HCT116 (cell line): ENCODE measurements around the gene KCTD17. TPM values are rescaled to one million over a fixed set of nuclear protein-coding genes. Genes with fewer than 3 reads are reported as not detected.

Experiments
- ATAC-seq: fragments of 200-7000 bp; cut with Tn5 transposase; 2 replicates; pipeline ENCODE4 v1.9.1; 2020; ENCODE audit warnings: mild to moderate bottlenecking, moderate library complexity
- Bru-seq: library from RNA; stranded (reverse); fragments of 400-500 nt; gene quantifications from one replicate; lab custom pipeline; 2021; lab: Mats Ljungman, UMichigan
- BruChase-seq, 2 experiments: library from RNA; stranded (reverse); fragments of 400-500 nt; gene quantifications; one replicate each; lab custom pipeline; 2021; lab: Mats Ljungman, UMichigan
- BruUV-seq: library from RNA; stranded (reverse); fragments of 400-500 nt; replicated peaks from 2 replicates; lab custom pipeline; 2021; lab: Mats Ljungman, UMichigan
- CTCF ChIA-PET: fragments of 300-600 bp; sonication (Branson Sonifier 250); formaldehyde crosslinking; loops from one replicate; lab custom pipeline; 2021; ENCODE audit warnings: antibody characterized with exemption; lab: Charles Lee
- POLR2A ChIA-PET: fragments of 300-600, 350-600 bp; sonication (Branson Sonifier 250); formaldehyde crosslinking; loops from one replicate; lab custom pipeline; 2021; ENCODE audit warnings: antibody characterized with exemption; lab: Charles Lee
- RAD21 ChIA-PET, 2 experiments: fragments of 300-600 bp; sonication (Branson Sonifier 250); formaldehyde crosslinking; loops; one replicate each; lab custom pipeline; 2023; ENCODE audit warnings: low total read pairs in 2 of 2; ENCODE audit not compliant: uncharacterized antibody in 2 of 2, unreplicated experiment in 2 of 2, low non-redundant PET in 1 of 2; lab: Charles Lee
- DNase-seq: peaks from one replicate; pipeline ENCODE4 v3.0.0-alpha.2; 2010; ENCODE audit warnings: low read depth, low spot score
- H2AFZ ChIP-seq: fragments of 200-600 bp; shearing (Covaris generic), sonication (generic); 2 replicates; pipeline ENCODE4 v1.6.1; 2017; ENCODE audit warnings: low read depth, mixed run types, mixed read lengths, antibody characterized with exemption, low read length; ENCODE audit not compliant: poor library complexity, severe bottlenecking
- H3K27ac ChIP-seq: 2 replicates; pipeline ENCODE4 v1.5.1; 2012; ENCODE audit warnings: low read depth, low read length
- H3K27me3 ChIP-seq: fragments of 200-600 bp; sonication (generic); 2 replicates; pipeline ENCODE4 v1.6.1; 2016; ENCODE audit warnings: mixed run types, low read length, mixed read lengths; ENCODE audit not compliant: insufficient read depth
- H3K36me3 ChIP-seq, 2 experiments: fragments of 200-500 bp in 1 of 2; fragments of 200-600 bp in 1 of 2; sonication (Bioruptor generic) in 1 of 2; sonication (generic) in 1 of 2; 2 replicates each; pipeline versions ENCODE4 v1.5.1 to v1.6.1; 2014 to 2016; ENCODE audit warnings: low read length in 2 of 2, inconsistent platforms in 1 of 2, mixed read lengths in 1 of 2, mixed run types in 1 of 2; ENCODE audit not compliant: insufficient read depth in 2 of 2, control insufficient read depth in 1 of 2
- H3K4me1 ChIP-seq, 2 experiments: fragments of 200-600 bp in 1 of 2; sonication (generic) in 1 of 2; 2 replicates each; pipeline versions ENCODE4 v1.5.1 to v1.6.1; 2012 to 2017; ENCODE audit warnings: low read length in 2 of 2, inconsistent platforms in 1 of 2, mild to moderate bottlenecking in 1 of 2, mixed read lengths in 1 of 2, mixed run types in 1 of 2, moderate library complexity in 1 of 2; ENCODE audit not compliant: insufficient read depth in 2 of 2, control insufficient read depth in 1 of 2
- H3K4me2 ChIP-seq: fragments of 200-600 bp; sonication (generic); 2 replicates; pipeline ENCODE4 v1.6.1; 2017; ENCODE audit warnings: mixed run types, low read length, mixed read lengths
- H3K4me3 ChIP-seq, 2 experiments: fragments of 200-600 bp in 1 of 2; sonication (generic) in 1 of 2; replicated peaks in 1 of 2; 2 replicates each; pipeline ENCODE4 v1.5.1; 2011 to 2016; ENCODE audit warnings: low read length in 2 of 2, control low read depth in 1 of 2, low read depth in 1 of 2, mild to moderate bottlenecking in 1 of 2, mixed read lengths in 1 of 2, mixed run types in 1 of 2
- H3K79me2 ChIP-seq: fragments of 200-600 bp; sonication (generic); 2 replicates; pipeline ENCODE4 v1.6.1; 2017; ENCODE audit warnings: mild to moderate bottlenecking, mixed run types, low read length, moderate library complexity, mixed read lengths; ENCODE audit not compliant: insufficient read depth
- H3K9ac ChIP-seq: fragments of 200-600 bp; sonication (generic); 2 replicates; pipeline ENCODE4 v1.6.1; 2016; ENCODE audit warnings: low read length, mixed read lengths
- H3K9me2 ChIP-seq: fragments of 200-600 bp; sonication (generic), shearing (Covaris generic); 2 replicates; pipeline ENCODE4 v1.6.1; 2017; ENCODE audit warnings: mixed run types, mild to moderate bottlenecking, moderate library complexity; ENCODE audit not compliant: insufficient read depth
- H3K9me3 ChIP-seq, 2 experiments: fragments of 200-500 bp in 1 of 2; fragments of 200-600 bp in 1 of 2; sonication (Bioruptor generic) in 1 of 2; sonication (generic) in 1 of 2; 2 replicates each; pipeline ENCODE4 v1.6.1; 2014 to 2017; ENCODE audit warnings: low read length in 2 of 2, mixed read lengths in 2 of 2, inconsistent platforms in 1 of 2, low read depth in 1 of 2, mild to moderate bottlenecking in 1 of 2, mixed run types in 1 of 2, moderate library complexity in 1 of 2; ENCODE audit not compliant: control insufficient read depth in 1 of 2, insufficient read depth in 1 of 2
- H4K20me1 ChIP-seq: fragments of 200-600 bp; sonication (generic), shearing (Covaris generic); 2 replicates; pipeline ENCODE4 v1.6.1; 2017; ENCODE audit warnings: mixed run types, mild to moderate bottlenecking, moderate library complexity; ENCODE audit not compliant: insufficient read depth
- ATF3 ChIP-seq: IDR thresholded peaks from 2 replicates; pipeline ENCODE4 v1.6.1; 2012
- CBX3 ChIP-seq: IDR thresholded peaks from 2 replicates; pipeline ENCODE4 v1.6.1; 2012; ENCODE audit warnings: low read depth
- EGR1 ChIP-seq: IDR thresholded peaks from 2 replicates; pipeline ENCODE4 v1.6.1; 2012; ENCODE audit warnings: low read depth
- ELF1 ChIP-seq: IDR thresholded peaks from 2 replicates; pipeline ENCODE4 v1.6.1; 2012; ENCODE audit warnings: low read depth, borderline replicate concordance
- JUND ChIP-seq: IDR thresholded peaks from 2 replicates; pipeline ENCODE4 v1.6.1; 2012
- MAX ChIP-seq: IDR thresholded peaks from 2 replicates; pipeline ENCODE4 v1.6.1; 2012
- POLR2AphosphoS5 ChIP-seq: IDR thresholded peaks from 2 replicates; pipeline ENCODE4 v1.6.1; 2011; ENCODE audit warnings: mild to moderate bottlenecking, low read depth, low read length, moderate library complexity
- RAD21 ChIP-seq: IDR thresholded peaks from 2 replicates; pipeline ENCODE4 v1.6.1; 2012; ENCODE audit warnings: low read depth, mild to moderate bottlenecking
- REST ChIP-seq: IDR thresholded peaks from 2 replicates; pipeline ENCODE4 v1.6.1; 2012; ENCODE audit warnings: low read depth
- SRF ChIP-seq: IDR thresholded peaks from 2 replicates; pipeline ENCODE4 v1.6.1; 2012; ENCODE audit warnings: low read depth
- TCF7L2 ChIP-seq: IDR thresholded peaks from 2 replicates; pipeline ENCODE4 v1.7.0; 2011; ENCODE audit warnings: borderline replicate concordance, inconsistent platforms; ENCODE audit not compliant: insufficient read depth, insufficient read length; ENCODE audit errors: extremely low read depth
- YY1 ChIP-seq: IDR thresholded peaks from 2 replicates; pipeline ENCODE4 v1.6.1; 2011; ENCODE audit warnings: low read length, low read depth, moderate library complexity, mild to moderate bottlenecking; ENCODE audit not compliant: insufficient replicate concordance; ENCODE audit errors: extremely low read depth
- ZFX ChIP-seq: fragments of 450-650 bp; IDR thresholded peaks from 2 replicates; pipeline ENCODE4 v1.6.1; 2017
- ZNF274 ChIP-seq: fragments of 200-500 bp; sonication (Bioruptor generic); IDR thresholded peaks from 2 replicates; pipeline ENCODE4 v1.6.1; 2014; ENCODE audit warnings: mild to moderate bottlenecking, low read depth, low read length, inconsistent platforms
- intact Hi-C: fragments of 100-400 bp; cut with micrococcal nuclease; formaldehyde crosslinking; loops from 2 replicates; pipeline ENCODE4 v1.10.0; 2022
- long read RNA-seq: library from polyadenylated mRNA; unstranded; transcript quantifications from one replicate; pipeline ENCODE4 v2.0.0, GENCODE V29; 2021; ENCODE audit not compliant: unreplicated experiment
- polyA plus RNA-seq: library from polyadenylated mRNA; unstranded; fragments of >200 nt; gene quantifications from 2 replicates; pipeline ENCODE4 v1.2.1, GENCODE V29; 2012; ENCODE audit warnings: missing spikeins
- total RNA-seq: library from RNA; stranded (reverse); gene quantifications from one replicate; pipeline ENCODE4 v1.2.1, GENCODE V29; 2021; ENCODE audit not compliant: unreplicated experiment
- TF ChIP-seq, protein P1 (sequence below): IDR thresholded peaks from 2 replicates; pipeline ENCODE4 v1.6.1; 2011; ENCODE audit warnings: mild to moderate bottlenecking, low read length, moderate library complexity; ENCODE audit not compliant: insufficient replicate concordance; ENCODE audit errors: extremely low read depth

KCTD17 gene
- total RNA-seq (23.4 TPM), Bru-seq, nascent RNA (percentile 45 among the genes with signal in this experiment), BruChase-seq, experiment 1, labeled RNA remaining after a 6-hour chase (percentile 54 among the genes with signal in this experiment), BruChase-seq, experiment 2, labeled RNA remaining after a 2-hour chase (percentile 50 among the genes with signal in this experiment)
- 21.3 and 24.4 TPM in 2 replicates for polyA plus RNA-seq
- long read RNA-seq, transcript KCTD17-201 (8 exons, 1,691 nt), result major isoform, 7 of 21 reads
- long read RNA-seq, partial matches to known transcripts, result 9 of 21 reads
- long read RNA-seq, other reads (novel, unspliced or antisense), result 5 of 21 reads

DNA sequence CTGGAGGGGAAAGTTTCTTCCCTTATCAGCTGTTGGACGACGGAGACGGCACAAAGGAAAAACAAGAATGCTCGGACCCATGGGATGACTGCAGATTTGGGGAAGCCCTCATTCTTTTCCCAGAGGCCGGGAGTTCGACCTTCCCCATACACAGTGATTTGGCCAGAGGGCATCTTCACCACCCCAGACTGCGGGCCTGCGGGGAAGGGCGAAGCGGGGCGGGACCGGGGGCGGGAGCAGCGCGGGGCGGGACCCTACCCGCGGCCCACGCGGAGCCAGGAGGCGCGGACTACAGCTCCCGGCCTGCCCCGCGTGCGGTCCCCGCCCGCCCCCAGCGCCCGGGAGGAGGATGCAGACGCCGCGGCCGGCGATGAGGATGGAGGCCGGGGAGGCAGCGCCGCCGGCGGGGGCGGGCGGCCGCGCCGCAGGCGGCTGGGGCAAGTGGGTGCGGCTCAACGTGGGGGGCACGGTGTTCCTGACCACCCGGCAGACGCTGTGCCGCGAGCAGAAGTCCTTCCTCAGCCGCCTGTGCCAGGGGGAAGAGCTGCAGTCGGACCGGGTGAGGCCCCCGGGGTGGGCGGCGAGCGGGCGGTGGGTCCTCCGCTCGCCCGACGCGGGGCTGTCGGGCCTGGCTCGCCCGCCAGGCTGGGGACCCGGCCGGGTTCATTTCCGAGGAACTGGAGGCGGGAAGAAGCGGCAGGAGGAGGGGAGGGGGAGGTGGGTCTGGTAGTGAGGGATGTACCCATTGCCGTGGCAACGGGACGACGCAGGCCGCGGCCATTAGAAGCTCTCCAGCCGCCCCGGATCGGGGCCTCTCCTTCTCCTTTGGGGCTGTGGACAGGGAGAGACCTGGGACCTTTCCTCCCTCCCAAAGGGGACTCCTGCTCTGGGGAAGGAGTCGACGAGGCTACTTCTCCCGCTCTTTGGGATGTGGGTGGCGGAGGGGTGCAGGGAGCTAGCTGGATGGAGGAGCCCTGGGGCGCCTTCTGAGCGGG, at the start of gene KCTD17:
Gene KCTD17, plus strand, starts transcription at position 352 of the 995 bp plus-strand sequence. Its CDS starts 19 bp downstream, at position 371.
- H3K4me3 ChIP-seq, result peak within 1 kb of the TSS; percentile 59 to 77
- ChIA-PET POLR2A (no interaction called here), RAD21 (interaction anchor here in 1 of 2 experiments (0.7 kb wide), 1 partner anchor 392 kb away, joined by 3 read pairs; no protein-coding TSS in a partner anchor), CTCF (interaction anchor here (0.7 to 1.7 kb wide), 3 partner anchors 8 to 405 kb away, joined by 3 to 5 read pairs (median 4); no protein-coding TSS in a partner anchor)
- peak within 1 kb of the TSS; percentile 86 for H3K4me2 ChIP-seq
- H4K20me1 ChIP-seq, result no peaks in the 10 kb centered on the region
- H2AFZ ChIP-seq, result no peak within 1 kb of the TSS
- H3K79me2 ChIP-seq, result no peaks in the 10 kb centered on the region
- H3K27me3 ChIP-seq, result no peaks in the 10 kb centered on the region
- H3K36me3 ChIP-seq, result no peaks in the 10 kb centered on the region
- ATAC-seq (peak; percentile 99), DNase-seq (peak; percentile 24)
- no peaks in the 10 kb centered on the region for H3K9me3 ChIP-seq
- H3K4me1 ChIP-seq, result peaks cover 5 to 11% of the 10 kb centered on the region in 2 experiments; a peak in 2 of 4 replicates
- H3K9me2 ChIP-seq, result no peaks in the 10 kb centered on the region
- intact Hi-C loops, result no loop called here
- peak within 1 kb of the TSS; percentile 64 for H3K9ac ChIP-seq
- no peak for TF ChIP-seq REST
- TF ChIP-seq ZNF274, result no peak
- TF ChIP-seq JUND, result no peak
- TF ChIP-seq MAX, result no peak
- TF ChIP-seq ATF3, result no peak
- peak; percentile 50; the same call in 1 of the 2 replicates for TF ChIP-seq ZFX
- TF ChIP-seq CBX3, result no peak
- peak; percentile 27 for TF ChIP-seq YY1
- no peak for TF ChIP-seq TCF7L2
- TF ChIP-seq RAD21, result no peak
- TF ChIP-seq, protein P1, sequence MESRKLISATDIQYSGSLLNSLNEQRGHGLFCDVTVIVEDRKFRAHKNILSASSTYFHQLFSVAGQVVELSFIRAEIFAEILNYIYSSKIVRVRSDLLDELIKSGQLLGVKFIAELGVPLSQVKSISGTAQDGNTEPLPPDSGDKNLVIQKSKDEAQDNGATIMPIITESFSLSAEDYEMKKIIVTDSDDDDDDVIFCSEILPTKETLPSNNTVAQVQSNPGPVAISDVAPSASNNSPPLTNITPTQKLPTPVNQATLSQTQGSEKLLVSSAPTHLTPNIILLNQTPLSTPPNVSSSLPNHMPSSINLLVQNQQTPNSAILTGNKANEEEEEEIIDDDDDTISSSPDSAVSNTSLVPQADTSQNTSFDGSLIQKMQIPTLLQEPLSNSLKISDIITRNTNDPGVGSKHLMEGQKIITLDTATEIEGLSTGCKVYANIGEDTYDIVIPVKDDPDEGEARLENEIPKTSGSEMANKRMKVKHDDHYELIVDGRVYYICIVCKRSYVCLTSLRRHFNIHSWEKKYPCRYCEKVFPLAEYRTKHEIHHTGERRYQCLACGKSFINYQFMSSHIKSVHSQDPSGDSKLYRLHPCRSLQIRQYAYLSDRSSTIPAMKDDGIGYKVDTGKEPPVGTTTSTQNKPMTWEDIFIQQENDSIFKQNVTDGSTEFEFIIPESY, result no peak
- TF ChIP-seq EGR1, result peak; percentile 41; the same call in 1 of the 2 replicates
- TF ChIP-seq ELF1, result no peak
- peak; percentile 67 for TF ChIP-seq POLR2AphosphoS5
- no peak for TF ChIP-seq SRF
- H3K27ac ChIP-seq, result no peak within 1 kb of the TSS; the same call in 1 of the 2 replicates
- no TSS peak for BruUV-seq
